Subcutaneous adipose tissue (tissue), 4 donors: Measurements from ENCODE around the gene NAB1. TPM values are rescaled to one million over a fixed set of nuclear protein-coding genes. Genes with fewer than 3 reads are reported as not detected.

Experiments
- CTCF ChIP-seq: fragments of 450-650 bp; IDR thresholded peaks from one replicate; pipeline ENCODE4 v1.5.1; 2016; ENCODE audit warnings: low read depth, mild to moderate bottlenecking, control low read depth, antibody characterized with exemption, moderate library complexity
- total RNA-seq, 4 donors: library from RNA; depleted of rRNA; stranded (reverse); fragments of >200 nt; gene quantifications; one replicate each; pipeline ENCODE4 v1.1.0, GENCODE V29; 2016

NAB1 gene
- total RNA-seq, 4 donors from 2014 or later, result 45.2 to 60.1 (median 56.3) TPM

GRCh38 chr2:190694479-190694878, 45.6 kb downstream of the NAB1 start:
- no peak for TF ChIP-seq CTCF

- TF ChIP-seq CTCF, result no peak
Measured at GRCh38 chr2:190695739-190696138, 46.9 kb downstream of the NAB1 start.

- TF ChIP-seq CTCF, result no peak
Measured at GRCh38 chr2:190696792-190697398, 48.0 kb downstream of the NAB1 start.

GRCh38 chr2:190697421-190697820, 48.5 kb downstream of the NAB1 start:
- TF ChIP-seq CTCF, result no peak

GRCh38 chr2:190698895-190699294, 50.0 kb downstream of the NAB1 start:
- no peak for TF ChIP-seq CTCF

- TF ChIP-seq CTCF, result no peak
Measured at GRCh38 chr2:190701586-190701985, 52.7 kb downstream of the NAB1 start.

GRCh38 chr2:190705280-190705679, 56.4 kb downstream of the NAB1 start:
- TF ChIP-seq CTCF, result no peak
